Epithelial cell of proximal tubule (primary cell): ENCODE results near the gene FGFR3. TPM values are rescaled to one million over a fixed set of nuclear protein-coding genes. Genes with fewer than 3 reads are reported as not detected.

ENCODE experiments used
- DNase-seq: peaks from one replicate; pipeline ENCODE4 v3.0.0-alpha.2; 2011; ENCODE audit warnings: low read depth
- H3K4me3 ChIP-seq: 2 replicates; pipeline ENCODE4 v1.5.1; 2011; ENCODE audit warnings: low read depth, mild to moderate bottlenecking, low read length
- total RNA-seq: library from RNA; depleted of rRNA; stranded (reverse); fragments of >200 nt; gene quantifications from 2 replicates; pipeline ENCODE4 v1.2.3, GENCODE V29; 2015
- TF ChIP-seq, protein P1 (sequence below): conservative IDR thresholded peaks from 2 replicates; pipeline ENCODE4 v1.5.1; 2012; ENCODE audit warnings: low read depth, mild to moderate bottlenecking, low read length

The FGFR3 gene
- total RNA-seq, 1 donor from 2014 or later, result 8.1 TPM

DNA sequence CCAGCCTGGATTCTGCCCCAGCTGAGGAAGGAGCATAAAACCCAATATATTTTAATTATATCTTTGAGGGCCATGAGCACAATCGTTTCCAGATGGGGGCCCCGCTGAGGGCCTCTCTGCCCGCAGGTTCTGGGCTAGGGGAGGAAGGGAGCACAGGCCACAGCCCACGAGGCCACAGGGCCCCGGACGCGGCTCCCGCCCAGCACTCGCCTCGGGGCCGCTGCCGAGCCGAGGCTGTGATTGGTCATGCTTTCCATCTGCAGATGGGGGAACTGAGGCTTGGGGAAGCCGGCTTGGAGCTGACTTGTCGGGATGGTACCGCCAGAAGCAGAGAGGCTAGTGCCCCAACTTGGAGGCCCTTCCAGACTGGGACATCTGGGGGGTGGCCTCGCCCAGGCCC, 37.8 kb upstream of the FGFR3 start:
- no peak for DNase-seq
- TF ChIP-seq, protein P1, sequence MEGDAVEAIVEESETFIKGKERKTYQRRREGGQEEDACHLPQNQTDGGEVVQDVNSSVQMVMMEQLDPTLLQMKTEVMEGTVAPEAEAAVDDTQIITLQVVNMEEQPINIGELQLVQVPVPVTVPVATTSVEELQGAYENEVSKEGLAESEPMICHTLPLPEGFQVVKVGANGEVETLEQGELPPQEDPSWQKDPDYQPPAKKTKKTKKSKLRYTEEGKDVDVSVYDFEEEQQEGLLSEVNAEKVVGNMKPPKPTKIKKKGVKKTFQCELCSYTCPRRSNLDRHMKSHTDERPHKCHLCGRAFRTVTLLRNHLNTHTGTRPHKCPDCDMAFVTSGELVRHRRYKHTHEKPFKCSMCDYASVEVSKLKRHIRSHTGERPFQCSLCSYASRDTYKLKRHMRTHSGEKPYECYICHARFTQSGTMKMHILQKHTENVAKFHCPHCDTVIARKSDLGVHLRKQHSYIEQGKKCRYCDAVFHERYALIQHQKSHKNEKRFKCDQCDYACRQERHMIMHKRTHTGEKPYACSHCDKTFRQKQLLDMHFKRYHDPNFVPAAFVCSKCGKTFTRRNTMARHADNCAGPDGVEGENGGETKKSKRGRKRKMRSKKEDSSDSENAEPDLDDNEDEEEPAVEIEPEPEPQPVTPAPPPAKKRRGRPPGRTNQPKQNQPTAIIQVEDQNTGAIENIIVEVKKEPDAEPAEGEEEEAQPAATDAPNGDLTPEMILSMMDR, result no peak
- H3K4me3 ChIP-seq, result no peak overlapping the region

DNA sequence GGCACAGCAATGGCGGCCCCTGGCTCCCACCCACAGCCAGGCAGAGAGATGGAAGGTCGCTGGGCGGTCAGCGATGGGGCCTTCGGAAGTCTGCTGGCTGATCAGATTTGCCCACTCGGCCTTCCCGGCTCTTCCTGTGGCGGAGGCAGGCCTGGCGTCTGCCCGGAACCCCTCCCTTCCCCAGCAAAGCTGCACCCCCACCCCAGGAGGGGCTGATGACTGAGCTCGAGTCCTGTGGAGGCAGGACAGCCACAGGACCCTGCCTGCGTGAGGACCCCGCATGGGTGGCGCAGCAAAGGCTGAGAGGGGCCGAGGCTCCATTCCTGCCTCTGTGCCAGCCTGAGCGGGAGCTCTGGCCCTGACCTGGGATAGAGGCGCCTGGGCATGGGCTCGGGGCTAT, 37.0 kb upstream of the FGFR3 start:
- H3K4me3 ChIP-seq, result no peak overlapping the region
- DNase-seq, result no peak
- TF ChIP-seq, protein P1, result no peak

DNA sequence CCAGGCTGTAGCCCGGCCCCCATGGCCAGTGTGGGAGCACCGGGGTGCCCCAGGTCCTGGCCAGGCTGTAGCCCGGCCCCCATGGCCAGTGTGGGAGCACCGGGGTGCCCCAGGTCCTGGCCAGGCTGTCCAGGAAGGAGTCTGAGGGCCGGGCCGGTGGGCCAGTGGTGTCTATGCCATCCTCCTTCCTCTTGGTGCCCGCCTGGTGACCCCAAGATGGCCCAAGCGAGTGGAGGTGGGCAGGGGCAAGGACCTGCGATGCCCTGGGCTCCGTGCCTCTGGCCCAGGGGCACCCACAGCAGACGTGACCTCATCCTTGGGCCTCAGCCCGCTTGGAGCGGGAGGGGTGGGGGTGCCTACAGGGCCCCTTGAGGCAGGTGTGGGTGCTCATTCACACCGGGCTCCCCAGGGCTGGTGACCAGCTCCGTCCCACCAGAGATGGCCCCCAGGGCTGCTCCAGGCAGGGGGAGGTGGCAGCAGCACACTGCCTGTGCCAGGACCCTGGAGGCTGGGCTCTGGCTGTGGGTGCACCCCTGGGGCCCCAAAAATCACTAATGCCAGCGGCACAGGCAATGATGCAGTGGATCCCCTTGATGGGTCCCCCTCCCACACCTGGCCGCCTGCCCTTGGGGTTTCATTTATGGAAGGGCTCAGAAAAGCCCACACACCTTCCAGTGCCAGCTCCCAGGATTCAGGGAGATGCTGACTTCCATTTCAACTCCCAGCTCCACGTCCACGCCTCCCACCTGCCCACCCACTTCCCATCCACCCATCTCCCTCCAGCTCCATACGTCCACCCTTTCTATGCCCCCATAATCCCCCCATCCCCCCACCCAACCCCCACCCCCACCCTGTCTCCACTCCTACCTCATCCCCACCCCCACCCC, 36.0 kb upstream of the FGFR3 start:
- H3K4me3 ChIP-seq, result no peak overlapping the region
- DNase-seq, result no peak
- TF ChIP-seq, protein P1, result no peak

DNA sequence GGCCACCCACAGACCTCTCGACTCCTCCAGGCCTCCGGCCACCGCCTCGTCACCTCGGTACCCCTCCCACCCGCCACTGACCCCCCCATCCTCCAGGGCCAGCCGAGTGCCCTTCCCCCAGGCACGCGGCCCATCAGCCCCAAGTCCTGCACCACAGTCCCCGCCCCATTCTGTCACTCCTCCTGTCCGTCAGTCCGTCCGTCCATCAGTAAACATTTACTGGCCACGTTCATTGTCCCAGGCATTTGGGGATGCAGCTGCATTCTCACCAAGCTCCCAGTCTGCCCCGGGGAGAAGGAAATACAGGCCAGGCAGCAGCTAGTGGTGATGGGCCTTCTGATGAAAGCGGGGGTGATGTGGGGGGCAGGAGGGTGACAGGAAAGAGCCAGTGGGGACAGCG, 35.3 kb upstream of the FGFR3 start:
- no peak for DNase-seq
- TF ChIP-seq, protein P1, result no peak
- H3K4me3 ChIP-seq, result no peak overlapping the region

DNA sequence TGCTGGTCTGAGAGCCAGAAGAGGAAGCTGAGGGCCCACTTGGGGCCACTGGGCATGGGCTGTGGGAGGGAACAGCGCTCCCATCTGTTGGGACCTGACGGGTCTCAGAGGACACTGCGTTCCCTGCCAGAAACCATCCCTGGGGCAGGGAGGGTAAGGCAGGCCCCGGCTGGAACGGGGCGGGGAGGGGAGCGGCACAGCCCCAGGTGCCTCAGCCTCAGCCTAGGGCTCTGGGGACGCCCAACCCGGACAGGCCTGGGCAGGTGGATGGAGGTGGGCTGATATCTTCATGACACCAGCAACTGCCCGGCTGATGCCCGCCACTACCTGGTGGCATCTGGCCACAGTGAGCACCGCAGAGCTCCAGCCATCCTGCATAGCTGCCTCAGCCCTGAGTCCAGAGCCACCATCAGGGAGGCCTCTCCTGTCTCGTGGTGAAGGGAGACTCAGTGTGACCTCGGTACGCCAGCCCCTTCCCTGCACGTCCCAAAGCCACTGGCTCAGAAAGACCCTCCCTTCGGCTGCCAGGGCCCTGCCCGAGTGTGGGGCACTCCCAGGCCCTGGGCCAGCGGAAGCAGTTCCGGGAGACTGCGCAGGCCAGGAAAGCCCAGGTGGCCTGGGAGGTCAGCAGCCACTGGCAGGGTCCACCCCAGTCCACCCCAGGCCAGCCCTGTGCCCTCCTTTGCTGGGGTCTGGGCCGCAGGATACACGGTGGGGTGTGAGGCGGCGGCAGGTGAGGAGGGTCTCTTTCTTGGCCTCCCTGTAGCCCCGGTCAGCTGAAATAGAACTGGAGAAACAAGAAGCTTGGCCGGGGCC, 34.6 kb upstream of the FGFR3 start:
- H3K4me3 ChIP-seq, result no peak overlapping the region
- TF ChIP-seq, protein P1, result no peak
- DNase-seq, result no peak

DNA sequence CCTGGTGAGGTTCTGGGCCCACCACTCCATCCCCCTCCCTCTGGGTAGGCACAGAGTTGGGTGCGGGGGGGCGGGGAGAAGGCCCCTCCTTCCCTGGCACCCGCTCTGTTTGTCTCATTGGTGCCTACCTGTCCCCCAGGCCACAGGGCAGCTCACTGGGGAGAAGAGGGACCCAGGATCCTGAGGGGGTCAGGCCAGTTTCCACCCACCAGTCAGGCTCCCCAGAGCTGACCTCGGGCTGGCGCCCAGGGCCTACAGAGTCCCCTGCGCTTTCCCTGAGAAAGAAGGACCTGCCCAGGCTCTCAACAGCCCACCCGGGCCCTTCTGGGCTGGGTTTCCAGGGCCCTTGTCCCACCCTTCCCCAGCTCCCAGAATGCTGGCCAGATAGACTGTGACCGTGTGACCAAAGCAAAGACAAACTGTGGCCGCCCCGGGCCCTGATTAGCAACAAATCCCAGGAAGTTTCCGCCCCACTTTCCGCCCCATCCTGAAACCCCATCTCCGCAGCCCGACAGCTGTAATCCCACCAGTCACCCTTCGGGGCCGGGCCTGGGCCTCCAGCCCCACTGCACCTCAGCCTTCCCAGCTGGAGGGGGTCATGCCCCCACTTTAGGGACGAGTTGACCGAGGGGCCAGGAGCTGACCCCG, 33.8 kb upstream of the FGFR3 start:
- no peak for DNase-seq
- TF ChIP-seq, protein P1, result no peak
- H3K4me3 ChIP-seq, result no peak overlapping the region
